HG02759 (cell line): ENCODE measurements around the gene LCN10.
"Not testable (repeated sequence)": the region's sequence is repeated elsewhere in the genome, so short reads cannot be mapped to it uniquely, and the experiment has no call there.

Experiments
- ATAC-seq: cut with Tn5 transposase; IDR thresholded peaks from one replicate; pipeline ENCODE4 v1.9.1; 2021; ENCODE audit warnings: mild to moderate bottlenecking, moderate library complexity; ENCODE audit not compliant: unreplicated experiment

LCN10 gene

GRCh38 chr9:136742591-136743391, at the start of gene LCN10:
Gene LCN10, minus strand, starts transcription at chr9:136742940. Its CDS starts 37 bp downstream, at chr9:136742903.
- ATAC-seq = no peak

- no peak for ATAC-seq
Observed at GRCh38 chr9:136791516-136792276, 49.0 kb upstream of the LCN10 start.

- ATAC-seq = peak; percentile 87
Observed at GRCh38 chr9:136790640-136791515, 48.1 kb upstream of the LCN10 start, which contains the start of gene TMEM141. Gene TMEM141, plus strand, starts transcription at chr9:136791344. Its CDS starts 27 bp downstream, at chr9:136791371.

- ATAC-seq = no peak
Observed at GRCh38 chr9:136789523-136789937, 46.8 kb upstream of the LCN10 start.

GRCh38 chr9:136788644-136789522, 46.1 kb upstream of the LCN10 start:
- not testable (repeated sequence) for ATAC-seq

GRCh38 chr9:136787690-136788400, 45.1 kb upstream of the LCN10 start:
- ATAC-seq = no peak

GRCh38 chr9:136786983-136787382, 44.2 kb upstream of the LCN10 start:
- not testable (repeated sequence) for ATAC-seq

- no peak for ATAC-seq
Observed at GRCh38 chr9:136786451-136786850, 43.7 kb upstream of the LCN10 start.

GRCh38 chr9:136785565-136786355, 43.0 kb upstream of the LCN10 start:
- not testable (repeated sequence) for ATAC-seq

GRCh38 chr9:136784997-136785361, 42.2 kb upstream of the LCN10 start:
- no peak for ATAC-seq

- ATAC-seq = no peak
Observed at GRCh38 chr9:136784249-136784996, 41.7 kb upstream of the LCN10 start.

- ATAC-seq = no peak
Observed at GRCh38 chr9:136782452-136782851, 39.7 kb upstream of the LCN10 start.

GRCh38 chr9:136779808-136780207, 37.1 kb upstream of the LCN10 start:
- ATAC-seq = no peak

GRCh38 chr9:136777359-136777758, 34.6 kb upstream of the LCN10 start:
- no peak for ATAC-seq

- no peak for ATAC-seq
Observed at GRCh38 chr9:136776947-136777346, 34.2 kb upstream of the LCN10 start.

- ATAC-seq = no peak
Observed at GRCh38 chr9:136775191-136775590, 32.5 kb upstream of the LCN10 start.

- no peak for ATAC-seq
Observed at GRCh38 chr9:136774416-136775045, 31.8 kb upstream of the LCN10 start.
